Measurements from ENCODE around the gene FAM167B.
A peak's percentile ranks its signal among the peaks of the same experiment; 100 is the strongest.

FAM167B gene

GRCh38 chr1:32246888-32247273, at the start of gene FAM167B:
TSS of gene FAM167B (plus strand) at chr1:32247222. CDS start at chr1:32247422, 200 bp downstream.
- peak; percentile 94 for DNase-seq (ENCODE audit: low spot score)

GRCh38 chr1:32197837-32198236, 49.2 kb upstream of the FAM167B start:
- no peak for DNase-seq (ENCODE audit: low spot score)

GRCh38 chr1:32198237-32199042, 48.6 kb upstream of the FAM167B start:
- DNase-seq (ENCODE audit: low spot score): no peak

GRCh38 chr1:32199043-32199716, 47.8 kb upstream of the FAM167B start:
- no peak for DNase-seq (ENCODE audit: low spot score)

GRCh38 chr1:32199717-32200072, 47.3 kb upstream of the FAM167B start:
- no peak for DNase-seq (ENCODE audit: low spot score)

GRCh38 chr1:32200226-32201010, 46.6 kb upstream of the FAM167B start, which contains the start of gene CCDC28B:
TSS of gene CCDC28B (plus strand) at chr1:32200595. CDS start at chr1:32201936, 1,341 bp downstream.
- peak; percentile 82 for DNase-seq (ENCODE audit: low spot score)

- peak; percentile 79 for DNase-seq (ENCODE audit: low spot score)
Measured at GRCh38 chr1:32201011-32201855, 45.8 kb upstream of the FAM167B start.

GRCh38 chr1:32204943-32205361, 42.1 kb upstream of the FAM167B start:
- no peak for DNase-seq (ENCODE audit: low spot score)

- DNase-seq (ENCODE audit: low spot score): peak; percentile 96
Measured at GRCh38 chr1:32205401-32206370, 41.3 kb upstream of the FAM167B start, which contains the start of gene IQCC. TSS of gene IQCC (plus strand) at chr1:32205671. CDS start at chr1:32205682, 11 bp downstream.

- no peak for DNase-seq (ENCODE audit: low spot score)
Measured at GRCh38 chr1:32208469-32208868, 38.6 kb upstream of the FAM167B start.

- no peak for DNase-seq (ENCODE audit: low spot score)
Measured at GRCh38 chr1:32208891-32209328, 38.1 kb upstream of the FAM167B start, which contains the start of gene DCDC2B. TSS of gene DCDC2B (plus strand) at chr1:32209089. CDS start at chr1:32209094, 5 bp downstream.

GRCh38 chr1:32215629-32216480, 31.2 kb upstream of the FAM167B start:
- peak; percentile 85 for DNase-seq (ENCODE audit: low spot score)

- DNase-seq (ENCODE audit: low spot score): no peak
Measured at GRCh38 chr1:32216566-32216965, 30.5 kb upstream of the FAM167B start.

GRCh38 chr1:32219022-32219421, 28.0 kb upstream of the FAM167B start:
- DNase-seq (ENCODE audit: low spot score): peak; percentile 67

GRCh38 chr1:32220746-32221580, 26.1 kb upstream of the FAM167B start:
- no peak for DNase-seq (ENCODE audit: low spot score)

GRCh38 chr1:32221581-32221979, 25.4 kb upstream of the FAM167B start:
- DNase-seq (ENCODE audit: low spot score): no peak

- DNase-seq (ENCODE audit: low spot score): peak; percentile 96
Measured at GRCh38 chr1:32221980-32222755, 24.9 kb upstream of the FAM167B start, which contains the start of the genes EIF3I and TMEM234. TSS of gene EIF3I (plus strand) at chr1:32222407. CDS start at chr1:32222442, 35 bp downstream. TSS of gene TMEM234 (minus strand) at chr1:32222353. CDS start at chr1:32222322, 31 bp downstream.

Data from GM03348 (cell line).